Liver (tissue), 9 donors: Measurements from ENCODE around the gene TXLNG. TPM values are rescaled to one million over a fixed set of nuclear protein-coding genes. Genes with fewer than 3 reads are reported as not detected.
"Not testable (repeated sequence)": the region's sequence is repeated elsewhere in the genome, so short reads cannot be mapped to it uniquely, and the experiment has no call there.

Experiments
- DNase-seq: peaks from one replicate; pipeline ENCODE4 v3.0.0-alpha.2; 2017; ENCODE audit warnings: low spot score
- H3K27ac ChIP-seq, 2 donors: one replicate each; pipeline ENCODE4 v1.7.0; 2013; ENCODE audit warnings: inconsistent platforms in 2 of 2, low read length in 2 of 2, control low read depth in 1 of 2, low read depth in 1 of 2, mild to moderate bottlenecking in 1 of 2
- H3K27me3 ChIP-seq, 4 donors: one replicate each; pipeline versions ENCODE4 v1.6.1 to v1.7.0; 2013; ENCODE audit warnings: low read length in 3 of 4, inconsistent platforms in 1 of 4, mild to moderate bottlenecking in 1 of 4, moderate library complexity in 1 of 4; ENCODE audit not compliant: control insufficient read depth in 4 of 4, insufficient read depth in 4 of 4
- H3K36me3 ChIP-seq, 4 donors: one replicate each; pipeline versions ENCODE4 v1.6.1 to v1.7.0; 2013; ENCODE audit warnings: low read length in 3 of 4, mild to moderate bottlenecking in 3 of 4, low read depth in 1 of 4, moderate library complexity in 1 of 4; ENCODE audit not compliant: control insufficient read depth in 4 of 4, insufficient read depth in 3 of 4
- H3K4me1 ChIP-seq, 4 donors: one replicate each; pipeline versions ENCODE4 v1.6.1 to v1.7.0; 2013; ENCODE audit warnings: low read length in 3 of 4, mild to moderate bottlenecking in 3 of 4, moderate library complexity in 1 of 4; ENCODE audit not compliant: control insufficient read depth in 4 of 4, insufficient read depth in 4 of 4
- H3K4me3 ChIP-seq, 3 donors: one replicate each; pipeline versions ENCODE4 v1.6.1 to v1.7.0; 2013; ENCODE audit warnings: low read length in 3 of 3, control low read depth in 1 of 3, low read depth in 1 of 3, mild to moderate bottlenecking in 1 of 3
- H3K9ac ChIP-seq, 2 donors: one replicate each; pipeline ENCODE4 v1.7.0; 2013; ENCODE audit warnings: low read length in 2 of 2, mild to moderate bottlenecking in 2 of 2, moderate library complexity in 2 of 2, control low read depth in 1 of 2, low read depth in 1 of 2
- H3K9me3 ChIP-seq, 4 donors: one replicate each; pipeline versions ENCODE4 v1.6.1 to v1.7.0; 2013; ENCODE audit warnings: low read length in 3 of 4; ENCODE audit not compliant: control insufficient read depth in 4 of 4
- ATF3 ChIP-seq: IDR thresholded peaks from 2 replicates; pipeline ENCODE4 v1.6.1; 2016; ENCODE audit warnings: antibody characterized with exemption
- CTCF ChIP-seq: fragments of 150-350 bp; IDR thresholded peaks from 2 replicates; pipeline ENCODE4 v1.5.1; 2017; ENCODE audit warnings: improper control_type of control experiment, low read depth, low read length; ENCODE audit not compliant: missing input control
- EGR1 ChIP-seq, 2 donors: IDR thresholded peaks; 2 replicates each; pipeline ENCODE4 v1.6.1; 2016 to 2018; ENCODE audit warnings: antibody characterized with exemption in 2 of 2, low read depth in 2 of 2
- FOXA1 ChIP-seq: IDR thresholded peaks from 2 replicates; pipeline ENCODE4 v1.6.1; 2016; ENCODE audit warnings: antibody characterized with exemption
- FOXA2 ChIP-seq: IDR thresholded peaks from 2 replicates; pipeline ENCODE4 v1.6.1; 2016; ENCODE audit warnings: antibody characterized with exemption
- GABPA ChIP-seq, 2 donors: IDR thresholded peaks in 1 of 2; conservative IDR thresholded peaks in 1 of 2; 2 replicates each; pipeline ENCODE4 v1.6.1; 2016; ENCODE audit warnings: antibody characterized with exemption in 2 of 2, mild to moderate bottlenecking in 1 of 2, moderate library complexity in 1 of 2
- HNF4A ChIP-seq, 2 donors: conservative IDR thresholded peaks; 2 replicates each; pipeline ENCODE4 v1.6.1; 2016; ENCODE audit warnings: antibody characterized with exemption in 2 of 2, mild to moderate bottlenecking in 2 of 2
- HNF4G ChIP-seq: IDR thresholded peaks from 2 replicates; pipeline ENCODE4 v1.6.1; 2016; ENCODE audit warnings: antibody characterized with exemption
- JUND ChIP-seq, 2 donors: IDR thresholded peaks; 2 replicates each; pipeline ENCODE4 v1.6.1; 2016; ENCODE audit warnings: antibody characterized with exemption in 2 of 2
- MAX ChIP-seq: IDR thresholded peaks from 2 replicates; pipeline ENCODE4 v1.6.1; 2016; ENCODE audit warnings: antibody characterized with exemption
- NR2F2 ChIP-seq: IDR thresholded peaks from 2 replicates; pipeline ENCODE4 v1.6.1; 2016; ENCODE audit warnings: antibody characterized with exemption
- RAD21 ChIP-seq, 2 donors: IDR thresholded peaks; 2 replicates each; pipeline ENCODE4 v1.6.1; 2016; ENCODE audit warnings: antibody characterized with exemption in 2 of 2, mild to moderate bottlenecking in 2 of 2
- REST ChIP-seq: IDR thresholded peaks from 2 replicates; pipeline ENCODE4 v1.6.1; 2016; ENCODE audit warnings: antibody characterized with exemption, mild to moderate bottlenecking
- RXRA ChIP-seq, 2 donors: IDR thresholded peaks; 2 replicates each; pipeline ENCODE4 v1.6.1; 2017 to 2018; ENCODE audit warnings: antibody characterized with exemption in 2 of 2, mild to moderate bottlenecking in 1 of 2
- SP1 ChIP-seq: IDR thresholded peaks from 2 replicates; pipeline ENCODE4 v1.6.1; 2018; ENCODE audit warnings: antibody characterized with exemption, mild to moderate bottlenecking
- TAF1 ChIP-seq: conservative IDR thresholded peaks from 2 replicates; pipeline ENCODE4 v1.6.1; 2016; ENCODE audit warnings: antibody characterized with exemption, mild to moderate bottlenecking
- YY1 ChIP-seq: IDR thresholded peaks from 2 replicates; pipeline ENCODE4 v1.6.1; 2016; ENCODE audit warnings: antibody characterized with exemption, mild to moderate bottlenecking
- ZBTB33 ChIP-seq: IDR thresholded peaks from 2 replicates; pipeline ENCODE4 v1.6.1; 2016; ENCODE audit warnings: antibody characterized with exemption
- WGBS: extraction: QIAGEN DNeasy Blood & Tissue Kit; methylation state at CpG from one replicate; pipeline ENCODE4 v1.1.7; 2013; 5-methylcytosine and 5-hydroxymethylcytosine counted together
- polyA plus RNA-seq, 2 donors: library from polyadenylated mRNA; stranded (reverse) in 1 of 2; unstranded in 1 of 2; fragments of 200-250 nt in 1 of 2; fragments of >200 nt in 1 of 2; fragmentation: Nextera tagmentation in 1 of 2; extraction: Ambion mirVana in 1 of 2; gene quantifications; one replicate each; pipeline versions ENCODE4 v1.2.1 to v1.2.3, GENCODE V29; 2013 to 2015
- total RNA-seq, 2 donors: library from RNA; depleted of rRNA; stranded (reverse); fragments of >200 nt; gene quantifications; one replicate each; pipeline ENCODE4 v1.2.3, GENCODE V29; 2014
- donor health status: healthy.
- donor health status: healthy.
- donor health status: healthy.
- donor health status: healthy.
- donor health status: healthy.

Gene TXLNG
- total and polyA plus RNA-seq, 4 donors: 3.7 to 7.4 (median 5.1) TPM

GRCh38 chrX:16778545-16778944 lies 7.7 kb upstream of the TXLNG start:
- Histone ChIP-seq H3K27ac (no peak overlapping the region), H3K36me3 (no peaks in the 10 kb centered on the region), H3K27me3 (no peaks in the 10 kb centered on the region), H3K9ac (no peak overlapping the region), H3K4me3 (no peak overlapping the region), H3K9me3 (no peaks in the 10 kb centered on the region), H3K4me1 (no peaks in the 10 kb centered on the region)
- no peak for DNase-seq
- TF ChIP-seq GABPA (IDR thresholded peaks at IDR 0.05 in 1 of 2, conservative IDR thresholded peaks at IDR 0.05 in 1 of 2) (no peak), HNF4A (conservative IDR thresholded peaks at IDR 0.05) (no peak), ZBTB33 (no peak)

- Histone ChIP-seq H3K4me3 (no peak overlapping the region), H3K9me3 (no peaks in the 10 kb centered on the region), H3K27ac (no peak overlapping the region), H3K36me3 (no peaks in the 10 kb centered on the region), H3K27me3 (no peaks in the 10 kb centered on the region), H3K4me1 (no peaks in the 10 kb centered on the region), H3K9ac (no peak overlapping the region)
- no peak for TF ChIP-seq CTCF
- TF ChIP-seq ATF3: no peak
- no peak for TF ChIP-seq FOXA2
- no peak for TF ChIP-seq FOXA1
- no peak for TF ChIP-seq NR2F2
- TF ChIP-seq HNF4A (conservative IDR thresholded peaks at IDR 0.05): no peak
- TF ChIP-seq JUND (IDR thresholded peaks at IDR 0.05): no peak
- no peak for TF ChIP-seq ZBTB33
- TF ChIP-seq YY1: no peak
- TF ChIP-seq RAD21 (IDR thresholded peaks at IDR 0.05): no peak
- no peak for TF ChIP-seq REST
- TF ChIP-seq HNF4G: no peak
- TF ChIP-seq SP1: no peak
- no peak for TF ChIP-seq EGR1 (IDR thresholded peaks at IDR 0.05; ENCODE audit: low read depth in 2 of 2)
- no peak for TF ChIP-seq RXRA (IDR thresholded peaks at IDR 0.05)
- TF ChIP-seq GABPA (IDR thresholded peaks at IDR 0.05 in 1 of 2, conservative IDR thresholded peaks at IDR 0.05 in 1 of 2): no peak
- TF ChIP-seq TAF1: no peak
- TF ChIP-seq MAX: no peak
- DNase-seq: no peak
Observed at GRCh38 chrX:16778993-16779392, 7.3 kb upstream of the TXLNG start.

- not testable (repeated sequence) for H3K9me3 ChIP-seq, H3K4me1 ChIP-seq, H3K9ac ChIP-seq, H3K27me3 ChIP-seq, H3K36me3 ChIP-seq, H3K27ac ChIP-seq, H3K4me3 ChIP-seq, DNase-seq
- WGBS: 51% methylated on average over 2 of the region's 2 CpGs
Observed at GRCh38 chrX:16779815-16780214, 6.5 kb upstream of the TXLNG start.
